GM21360 (cell line): ENCODE measurements around the gene SOX9.

Experiments
- ATAC-seq: cut with Tn5 transposase; IDR thresholded peaks from one replicate; pipeline ENCODE4 v1.9.1; 2021; ENCODE audit warnings: mild to moderate bottlenecking, moderate library complexity; ENCODE audit not compliant: unreplicated experiment

SOX9 gene

GRCh38 chr17:72120642-72121163 is at the start of gene SOX9:
TSS of gene SOX9 (plus strand) at chr17:72121020. CDS start at chr17:72121392, 372 bp downstream.
- peak; percentile 90 for ATAC-seq

- no peak for ATAC-seq
Observed at GRCh38 chr17:72071330-72071729, 49.5 kb upstream of the SOX9 start.

GRCh38 chr17:72075995-72076677 is 44.7 kb upstream of the SOX9 start:
- no peak for ATAC-seq

GRCh38 chr17:72076678-72077030 is 44.2 kb upstream of the SOX9 start:
- no peak for ATAC-seq

GRCh38 chr17:72077326-72077960 is 43.4 kb upstream of the SOX9 start:
- no peak for ATAC-seq

- no peak for ATAC-seq
Observed at GRCh38 chr17:72079700-72080099, 41.1 kb upstream of the SOX9 start.

- ATAC-seq = no peak
Observed at GRCh38 chr17:72087876-72088275, 32.9 kb upstream of the SOX9 start.

GRCh38 chr17:72089453-72089987 is 31.3 kb upstream of the SOX9 start:
- no peak for ATAC-seq

- no peak for ATAC-seq
Observed at GRCh38 chr17:72090108-72090507, 30.7 kb upstream of the SOX9 start.

GRCh38 chr17:72092710-72093322 is 28.0 kb upstream of the SOX9 start:
- no peak for ATAC-seq

GRCh38 chr17:72093707-72094106 is 27.1 kb upstream of the SOX9 start:
- no peak for ATAC-seq

GRCh38 chr17:72095316-72095715 is 25.5 kb upstream of the SOX9 start:
- ATAC-seq = no peak

- ATAC-seq = no peak
Observed at GRCh38 chr17:72097144-72097543, 23.7 kb upstream of the SOX9 start.

GRCh38 chr17:72099919-72100318 is 20.9 kb upstream of the SOX9 start:
- no peak for ATAC-seq

GRCh38 chr17:72100470-72100869 is 20.4 kb upstream of the SOX9 start:
- no peak for ATAC-seq

GRCh38 chr17:72101526-72101925 is 19.3 kb upstream of the SOX9 start:
- ATAC-seq = no peak

- ATAC-seq = no peak
Observed at GRCh38 chr17:72102366-72102765, 18.5 kb upstream of the SOX9 start.

GRCh38 chr17:72104164-72104862 is 16.5 kb upstream of the SOX9 start:
- no peak for ATAC-seq

- no peak for ATAC-seq
Observed at GRCh38 chr17:72104863-72105234, 16.0 kb upstream of the SOX9 start.

GRCh38 chr17:72107100-72107499 is 13.7 kb upstream of the SOX9 start:
- no peak for ATAC-seq

- no peak for ATAC-seq
Observed at GRCh38 chr17:72110231-72110941, 10.4 kb upstream of the SOX9 start.
